Ectodermal cell (in vitro differentiated cells): ENCODE data around the gene RPL4.
"Not testable (repeated sequence)": the region's sequence is repeated elsewhere in the genome, so short reads cannot be mapped to it uniquely, and the experiment has no call there.

Source experiments
- H3K27ac ChIP-seq: 2 replicates; pipeline ENCODE4 v1.7.0; 2013; ENCODE audit warnings: mild to moderate bottlenecking, low read depth, low read length; ENCODE audit not compliant: insufficient read depth, poor library complexity, severe bottlenecking
- H3K27me3 ChIP-seq: 2 replicates; pipeline ENCODE4 v1.7.0; 2013; ENCODE audit warnings: mild to moderate bottlenecking, low read length; ENCODE audit not compliant: insufficient read depth, control insufficient read depth, poor library complexity, severe bottlenecking
- H3K36me3 ChIP-seq: one replicate; pipeline ENCODE4 v1.7.0; 2013; ENCODE audit warnings: low read length; ENCODE audit not compliant: control insufficient read depth, insufficient read depth
- H3K4me1 ChIP-seq: one replicate; pipeline ENCODE4 v1.7.0; 2013; ENCODE audit warnings: low read length; ENCODE audit not compliant: control insufficient read depth, insufficient read depth
- H3K4me3 ChIP-seq: 2 replicates; pipeline ENCODE4 v1.7.0; 2013; ENCODE audit warnings: low read depth, low read length, control low read depth; ENCODE audit not compliant: insufficient read depth
- H3K9me3 ChIP-seq: 2 replicates; pipeline ENCODE4 v1.7.0; 2013; ENCODE audit warnings: mild to moderate bottlenecking, low read length, moderate library complexity; ENCODE audit not compliant: control insufficient read depth
- whole genome bisulfite sequencing, 2 experiments: methylation state at CpG; one replicate each; pipeline ENCODE4 v1.1.7; 2013; ENCODE audit warnings: missing lambda C conversion rate in 2 of 2; 5-methylcytosine and 5-hydroxymethylcytosine counted together

The RPL4 gene

DNA sequence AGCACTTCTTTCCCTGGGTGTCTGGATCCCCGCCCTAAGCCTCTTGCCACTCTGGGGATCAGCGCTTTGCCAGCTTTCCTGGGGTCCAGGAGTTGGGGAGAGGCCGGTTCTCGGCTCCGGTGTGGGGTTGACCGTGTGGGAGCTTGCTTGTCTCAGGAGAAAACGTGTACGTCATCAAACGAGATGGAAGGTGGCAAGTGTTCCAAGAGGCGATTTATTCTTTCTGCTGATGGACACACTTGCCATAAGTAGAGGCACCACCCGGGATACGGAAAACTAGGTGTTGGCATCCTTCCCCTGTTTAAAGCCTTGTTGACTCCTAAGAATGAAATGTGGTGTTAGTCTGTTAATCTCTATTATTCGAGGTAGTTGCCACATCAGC, 766 bp upstream of the RPL4 start:
- Histone ChIP-seq H3K9me3 (no peaks in the 10 kb centered on the region), H3K4me1 (peaks cover 12% of the 10 kb centered on the region), H3K27ac (peak overlapping the region; percentile 47), H3K36me3 (peaks cover 20% of the 10 kb centered on the region), H3K4me3 (peak overlapping the region; percentile 81), H3K27me3 (no peaks in the 10 kb centered on the region)
- WGBS, 2 experiments = 1% methylated on average over 13 of the region's 13 CpGs

- Histone ChIP-seq H3K27me3 (no peaks in the 10 kb centered on the region), H3K4me1 (peaks cover 12% of the 10 kb centered on the region), H3K4me3 (peak overlapping the region; percentile 81), H3K9me3 (no peaks in the 10 kb centered on the region), H3K36me3 (peaks cover 34% of the 10 kb centered on the region), H3K27ac (no peak overlapping the region)
- WGBS, 2 experiments = 1 to 2% methylated on average over 12 of the region's 12 CpGs
Measured at GRCh38 chr15:66503780-66504562, 684 bp downstream of the RPL4 start.

DNA sequence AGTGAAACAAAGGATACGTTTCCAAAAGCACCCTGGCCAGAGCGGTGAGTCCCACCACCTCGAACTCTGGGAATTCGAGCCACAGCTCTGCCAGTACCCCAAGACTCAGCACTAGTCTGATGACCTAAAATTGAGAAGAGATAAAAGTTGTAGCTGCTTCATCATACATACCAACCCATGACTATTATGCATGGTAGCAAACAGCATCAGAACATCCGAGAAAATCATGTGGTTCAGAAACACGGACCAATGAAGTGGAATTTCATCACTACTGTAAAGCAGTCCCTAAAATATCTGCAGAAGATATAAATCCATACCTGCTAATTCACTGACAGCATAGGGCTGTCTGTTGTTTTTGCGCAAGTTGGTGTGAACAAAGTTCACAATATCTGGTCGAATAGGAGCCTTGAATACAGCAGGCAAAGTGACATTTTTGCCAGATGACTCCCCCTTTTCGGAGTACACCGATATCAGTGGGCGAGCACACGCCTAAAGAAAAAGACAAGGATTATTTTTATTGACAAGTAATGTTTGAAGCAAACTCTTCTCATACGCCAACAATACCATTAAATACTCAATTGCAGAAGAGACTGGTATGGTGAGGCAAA, 1.5 kb downstream of the RPL4 start:
- Histone ChIP-seq H3K4me3 (peak overlapping the region; percentile 81), H3K36me3 (peaks cover 42% of the 10 kb centered on the region), H3K4me1 (peaks cover 12% of the 10 kb centered on the region)
- H3K27ac ChIP-seq, H3K9me3 ChIP-seq, H3K27me3 ChIP-seq: not testable (repeated sequence)
- 64 to 73% methylated on average over 13 of the region's 13 CpGs for WGBS, 2 experiments

DNA sequence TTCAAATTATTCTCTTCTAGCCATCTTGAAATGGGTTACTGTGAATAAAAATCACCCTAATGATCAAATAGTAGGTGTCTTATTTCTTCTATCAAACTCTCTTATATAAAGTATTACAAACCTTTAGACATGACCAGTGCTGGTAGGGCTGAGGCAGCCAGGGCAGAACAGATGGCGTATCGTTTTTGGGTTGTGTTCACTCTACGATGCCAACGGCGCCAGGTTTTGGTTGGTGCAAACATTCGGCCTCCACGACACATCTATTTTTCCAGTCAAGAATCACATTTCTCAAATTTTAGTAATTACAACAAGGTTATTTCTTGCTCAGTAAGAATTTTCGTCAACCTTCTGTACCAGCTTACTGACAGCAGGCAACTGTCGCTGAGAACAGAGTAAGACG, 2.2 kb downstream of the RPL4 start:
- H3K27ac ChIP-seq = no peak overlapping the region
- H3K4me1 ChIP-seq = peaks cover 12% of the 10 kb centered on the region
- no peaks in the 10 kb centered on the region for H3K9me3 ChIP-seq
- H3K27me3 ChIP-seq = no peaks in the 10 kb centered on the region
- 92 to 93% methylated on average over 10 of the region's 10 CpGs for WGBS, 2 experiments
- peak overlapping the region; percentile 81 for H3K4me3 ChIP-seq
- H3K36me3 ChIP-seq = peaks cover 43% of the 10 kb centered on the region

DNA sequence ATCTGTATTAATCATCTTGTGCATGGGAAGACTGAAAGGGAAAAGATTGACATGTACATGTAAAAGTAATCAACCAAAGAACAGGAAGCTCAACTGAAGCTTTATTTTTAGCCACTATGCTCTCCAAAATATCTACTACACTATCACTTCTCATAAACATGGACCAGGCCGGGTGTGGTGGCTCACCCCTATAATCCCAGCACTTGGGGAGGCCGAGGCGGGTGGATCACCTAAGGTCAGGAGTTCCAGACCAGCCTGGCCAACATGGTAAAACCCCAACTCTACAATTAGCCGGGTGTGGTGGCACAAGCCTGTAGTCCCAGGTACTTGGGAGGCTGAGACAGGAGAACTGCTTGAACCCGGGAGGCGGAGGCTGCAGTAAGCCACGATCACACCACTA, 4.3 kb downstream of the RPL4 start:
- not testable (repeated sequence) for H3K27me3 ChIP-seq, H3K4me3 ChIP-seq, H3K27ac ChIP-seq, H3K9me3 ChIP-seq
- peaks cover 43% of the 10 kb centered on the region for H3K36me3 ChIP-seq
- WGBS, 2 experiments = 93 to 96% methylated on average over 7 of the region's 7 CpGs
- H3K4me1 ChIP-seq = peaks cover 16% of the 10 kb centered on the region

GRCh38 chr15:66498501-66499386, 5.9 kb downstream of the RPL4 start:
- 87 to 88% methylated on average over 3 of the region's 3 CpGs for WGBS, 2 experiments
- H3K4me3 ChIP-seq = no peak overlapping the region
- H3K36me3 ChIP-seq = peaks cover 47% of the 10 kb centered on the region
- no peaks in the 10 kb centered on the region for H3K9me3 ChIP-seq
- peaks cover 16% of the 10 kb centered on the region for H3K4me1 ChIP-seq
- H3K27me3 ChIP-seq = no peaks in the 10 kb centered on the region
- peak overlapping the region; percentile 5 for H3K27ac ChIP-seq

GRCh38 chr15:66497502-66498455, 6.9 kb downstream of the RPL4 start, which contains the start of gene SNAPC5:
SNAPC5 (minus strand) TSS chr15:66497762; CDS start chr15:66497731, 31 bp downstream.
- Histone ChIP-seq H3K36me3 (peaks cover 47% of the 10 kb centered on the region), H3K4me3 (peak within 1 kb of the TSS; percentile 55), H3K4me1 (peaks cover 9% of the 10 kb centered on the region), H3K27me3 (no peaks in the 10 kb centered on the region), H3K27ac (peak within 1 kb of the TSS; percentile 61), H3K9me3 (no peaks in the 10 kb centered on the region)
- WGBS, 2 experiments = 12% methylated on average over 43 of the region's 43 CpGs

GRCh38 chr15:66496951-66497501, 7.6 kb downstream of the RPL4 start:
- Histone ChIP-seq H3K27me3 (no peaks in the 10 kb centered on the region), H3K4me1 (peaks cover 4% of the 10 kb centered on the region), H3K4me3 (peak overlapping the region; percentile 55), H3K9me3 (no peaks in the 10 kb centered on the region), H3K27ac (peak overlapping the region; percentile 59), H3K36me3 (peaks cover 41% of the 10 kb centered on the region)
- 50 to 54% methylated on average over 17 of the region's 17 CpGs for WGBS, 2 experiments

GRCh38 chr15:66494262-66494661, 10.4 kb downstream of the RPL4 start:
- no peak overlapping the region for H3K4me3 ChIP-seq
- 95 to 100% methylated on average over 2 of the region's 2 CpGs for WGBS, 2 experiments
- no peak overlapping the region for H3K27ac ChIP-seq
- H3K4me1 ChIP-seq = peaks cover 4% of the 10 kb centered on the region
- no peaks in the 10 kb centered on the region for H3K9me3 ChIP-seq
- peaks cover 19% of the 10 kb centered on the region for H3K36me3 ChIP-seq
- H3K27me3 ChIP-seq = no peaks in the 10 kb centered on the region
